ENCODE measurements around the gene MBTPS2. TPM values are rescaled to one million over a fixed set of nuclear protein-coding genes. Genes with fewer than 3 reads are reported as not detected.
A peak's percentile ranks its signal among the peaks of the same experiment; 100 is the strongest.

The MBTPS2 gene
- total and polyA plus RNA-seq, 8 donors = 1.1 to 8.7 (median 6.8) TPM

DNA sequence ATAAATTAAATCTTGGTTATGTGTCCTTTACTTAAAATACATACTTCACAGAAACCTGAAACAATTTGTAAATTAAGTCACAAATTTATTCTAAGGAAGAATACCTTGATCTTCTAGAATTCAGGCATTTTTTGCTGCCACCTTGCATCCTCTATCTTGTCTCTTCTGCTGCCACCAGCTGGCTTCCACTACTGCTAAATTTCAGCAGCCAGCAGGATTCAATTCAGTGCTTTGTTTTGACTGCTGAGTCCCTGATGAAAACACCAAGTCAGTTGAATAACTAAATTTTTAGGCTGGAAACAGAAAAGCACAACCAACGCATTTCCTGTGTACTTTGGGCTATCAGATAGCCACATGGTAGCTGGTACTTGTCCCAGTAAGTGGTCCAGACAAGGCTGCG, 2.4 kb upstream of the MBTPS2 start:
- no peak for DNase-seq
- Histone ChIP-seq H3K4me3 (no peak overlapping the region), H3K36me3 (no peaks in the 10 kb centered on the region), H3K27me3 (peaks cover 0 to 24% (median 5%) of the 10 kb centered on the region in 4 donors), H3K27ac (no peak overlapping the region), H3K9me3 (no peaks in the 10 kb centered on the region), H3K4me1 (no peaks in the 10 kb centered on the region)
- TF ChIP-seq, protein P1, sequence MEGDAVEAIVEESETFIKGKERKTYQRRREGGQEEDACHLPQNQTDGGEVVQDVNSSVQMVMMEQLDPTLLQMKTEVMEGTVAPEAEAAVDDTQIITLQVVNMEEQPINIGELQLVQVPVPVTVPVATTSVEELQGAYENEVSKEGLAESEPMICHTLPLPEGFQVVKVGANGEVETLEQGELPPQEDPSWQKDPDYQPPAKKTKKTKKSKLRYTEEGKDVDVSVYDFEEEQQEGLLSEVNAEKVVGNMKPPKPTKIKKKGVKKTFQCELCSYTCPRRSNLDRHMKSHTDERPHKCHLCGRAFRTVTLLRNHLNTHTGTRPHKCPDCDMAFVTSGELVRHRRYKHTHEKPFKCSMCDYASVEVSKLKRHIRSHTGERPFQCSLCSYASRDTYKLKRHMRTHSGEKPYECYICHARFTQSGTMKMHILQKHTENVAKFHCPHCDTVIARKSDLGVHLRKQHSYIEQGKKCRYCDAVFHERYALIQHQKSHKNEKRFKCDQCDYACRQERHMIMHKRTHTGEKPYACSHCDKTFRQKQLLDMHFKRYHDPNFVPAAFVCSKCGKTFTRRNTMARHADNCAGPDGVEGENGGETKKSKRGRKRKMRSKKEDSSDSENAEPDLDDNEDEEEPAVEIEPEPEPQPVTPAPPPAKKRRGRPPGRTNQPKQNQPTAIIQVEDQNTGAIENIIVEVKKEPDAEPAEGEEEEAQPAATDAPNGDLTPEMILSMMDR (IDR thresholded peaks at IDR 0.05) = no peak
- ATAC-seq = no peak
- no peak for FAIRE-seq
- intact Hi-C loops (cut with DNase I) = no loop called here
- 66 to 70% methylated on average over 2 of the region's 2 CpGs for WGBS, 2 donors

DNA sequence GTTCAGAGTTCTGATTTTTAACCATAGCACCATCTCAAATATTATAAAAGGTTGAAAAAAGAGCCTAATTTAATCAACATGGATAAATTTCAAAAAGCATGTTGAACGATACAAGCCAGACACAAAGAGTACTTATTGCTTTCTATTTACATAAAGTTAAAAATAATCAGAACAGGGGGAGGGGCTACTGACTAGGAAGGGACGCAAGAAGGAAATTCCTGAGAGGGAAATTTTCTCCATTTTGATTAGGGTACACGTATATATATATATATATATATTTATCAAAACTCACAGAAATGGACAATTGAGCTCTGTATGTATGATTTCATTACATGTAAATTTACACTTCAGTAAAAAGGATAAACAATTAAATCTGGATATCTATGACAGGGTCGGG, 482 bp upstream of the MBTPS2 start:
- H3K27me3 ChIP-seq = peaks cover 0 to 16% (median 5%) of the 10 kb centered on the region in 4 donors
- no peaks in the 10 kb centered on the region for H3K9me3 ChIP-seq
- no peaks in the 10 kb centered on the region for H3K36me3 ChIP-seq
- WGBS, 2 donors = 0 to 32% methylated on average over 4 of the region's 4 CpGs
- H3K4me3 ChIP-seq = peak overlapping the region; percentile 48 to 61 (median 53)
- peak; percentile 34 to 60 (median 51) for ATAC-seq
- peak overlapping the region in 3 of 4 donors; percentile 52 to 80 (median 66) for H3K27ac ChIP-seq
- no peaks in the 10 kb centered on the region for H3K4me1 ChIP-seq
- TF ChIP-seq, protein P1 (IDR thresholded peaks at IDR 0.05) = no peak
- peak; percentile 75 for FAIRE-seq
- no peak for DNase-seq
- intact Hi-C loops (cut with DNase I) = no loop called here

DNA sequence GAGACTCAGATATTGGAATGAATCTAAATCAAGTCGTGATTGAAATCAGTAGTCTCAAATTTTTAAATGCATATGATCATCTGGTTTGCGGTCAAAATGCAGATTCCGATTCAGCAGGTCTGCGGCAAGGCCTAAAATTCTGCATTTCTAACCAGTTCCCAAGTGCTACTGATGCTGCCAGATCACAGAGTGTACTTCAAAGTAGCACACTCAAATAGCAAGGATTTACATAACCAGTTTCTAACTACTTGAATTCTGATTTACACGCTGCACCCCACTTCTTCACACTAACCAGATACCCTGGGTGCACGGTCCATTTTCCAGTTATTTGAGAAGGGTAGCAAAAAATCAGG, 752 bp downstream of the MBTPS2 start:
- ATAC-seq (no peak), FAIRE-seq (no peak), DNase-seq (no peak)
- intact Hi-C loops (cut with DNase I) = no loop called here
- peak overlapping the region; percentile 48 to 61 (median 53) for H3K4me3 ChIP-seq
- no peaks in the 10 kb centered on the region for H3K4me1 ChIP-seq
- WGBS, 2 donors = 1 to 40% methylated on average over 6 of the region's 6 CpGs
- H3K27me3 ChIP-seq = peaks cover 0 to 16% (median 5%) of the 10 kb centered on the region in 4 donors
- H3K9me3 ChIP-seq = no peaks in the 10 kb centered on the region
- no peaks in the 10 kb centered on the region for H3K36me3 ChIP-seq
- H3K27ac ChIP-seq = peak overlapping the region in 2 of 4 donors; percentile 66 to 80
- TF ChIP-seq, protein P1 (IDR thresholded peaks at IDR 0.05) = no peak

DNA sequence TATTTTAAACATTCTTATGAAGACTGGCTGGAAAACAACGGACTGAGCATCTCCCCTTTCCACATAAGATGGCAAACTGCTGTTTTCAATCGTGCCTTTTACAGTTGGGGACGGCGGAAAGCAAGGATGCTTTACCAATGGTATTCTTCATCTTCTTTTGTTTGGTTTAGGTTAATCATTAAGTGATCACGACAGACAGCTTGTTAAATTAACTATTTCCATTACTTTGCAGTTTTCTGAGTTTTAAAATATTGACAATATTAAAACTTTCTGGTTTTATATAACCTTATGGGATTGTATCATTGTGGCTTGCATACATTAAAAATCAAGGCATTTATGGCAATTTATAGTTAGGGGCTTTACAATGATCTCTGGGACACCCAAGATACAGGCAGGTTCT, 3.8 kb downstream of the MBTPS2 start:
- DNase-seq (no peak), FAIRE-seq (no peak), ATAC-seq (no peak)
- TF ChIP-seq, protein P1 (IDR thresholded peaks at IDR 0.05) = no peak
- Histone ChIP-seq H3K9me3 (no peaks in the 10 kb centered on the region), H3K27ac (no peak overlapping the region), H3K4me1 (no peaks in the 10 kb centered on the region), H3K36me3 (no peaks in the 10 kb centered on the region), H3K27me3 (peaks cover 0 to 5% (median 0%) of the 10 kb centered on the region in 4 donors), H3K4me3 (no peak overlapping the region)
- WGBS, 2 donors = 25 to 26% methylated on average over 5 of the region's 5 CpGs
- intact Hi-C loops (cut with DNase I) = no loop called here

DNA sequence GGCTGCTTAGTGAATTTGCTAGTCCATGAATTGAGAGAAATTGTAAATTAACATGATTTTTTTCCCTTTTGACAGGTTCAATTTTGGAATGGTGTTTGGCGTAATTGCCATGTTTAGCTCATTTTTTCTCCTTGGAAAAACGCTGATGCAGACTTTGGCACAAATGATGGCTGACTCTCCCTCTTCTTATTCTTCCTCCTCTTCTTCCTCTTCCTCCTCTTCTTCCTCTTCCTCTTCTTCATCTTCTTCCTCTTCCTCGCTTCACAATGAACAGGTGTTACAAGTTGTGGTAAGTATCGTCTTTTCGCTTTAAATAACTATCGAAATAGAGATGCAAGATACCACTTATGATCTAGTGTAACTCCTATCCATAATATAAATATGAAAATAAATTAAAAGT, 5.7 kb downstream of the MBTPS2 start:
- WGBS, 2 donors = 81 to 93% methylated on average over 6 of the region's 6 CpGs
- Histone ChIP-seq H3K4me1 (no peaks in the 10 kb centered on the region), H3K27me3 (no peaks in the 10 kb centered on the region), H3K9me3 (no peaks in the 10 kb centered on the region), H3K4me3 (no peak overlapping the region), H3K36me3 (no peaks in the 10 kb centered on the region), H3K27ac (no peak overlapping the region)
- FAIRE-seq = no peak
- TF ChIP-seq, protein P1 (IDR thresholded peaks at IDR 0.05) = no peak
- ATAC-seq = no peak
- no peak for DNase-seq
- intact Hi-C loops (cut with DNase I) = no loop called here

Measured in pancreas (tissue), 10 donors.